T-helper 1 cell treated with Interleukin-12 subunit alpha and Interleukin-12 subunit beta and Interleukin-4 antibody, amounts not matched to agents 30 μg/mL and 1 μg/mL, for 36 hours (primary cell): Measurements from ENCODE around the gene OSBP.
"Not testable (repeated sequence)": the region's sequence is repeated elsewhere in the genome, so short reads cannot be mapped to it uniquely, and the experiment has no call there.

Experiments used
- H3K27ac Mint-ChIP-seq: one replicate; pipeline ENCODE4 v1.8.0; 2021; ENCODE audit warnings: mild to moderate bottlenecking, mixed read lengths
- H3K27me3 Mint-ChIP-seq: one replicate; pipeline ENCODE4 v1.8.0; 2021; ENCODE audit warnings: low read depth, mixed read lengths
- H3K36me3 Mint-ChIP-seq: one replicate; pipeline ENCODE4 v1.8.0; 2021; ENCODE audit warnings: low read depth, mixed read lengths
- H3K4me1 Mint-ChIP-seq: one replicate; pipeline ENCODE4 v1.8.0; 2021; ENCODE audit warnings: low read depth, mixed read lengths
- H3K4me3 Mint-ChIP-seq: one replicate; pipeline ENCODE4 v1.8.0; 2021; ENCODE audit warnings: mild to moderate bottlenecking, moderate library complexity, mixed read lengths
- H3K9me3 Mint-ChIP-seq: one replicate; pipeline ENCODE4 v1.8.0; 2021; ENCODE audit warnings: mixed read lengths

Gene OSBP

DNA sequence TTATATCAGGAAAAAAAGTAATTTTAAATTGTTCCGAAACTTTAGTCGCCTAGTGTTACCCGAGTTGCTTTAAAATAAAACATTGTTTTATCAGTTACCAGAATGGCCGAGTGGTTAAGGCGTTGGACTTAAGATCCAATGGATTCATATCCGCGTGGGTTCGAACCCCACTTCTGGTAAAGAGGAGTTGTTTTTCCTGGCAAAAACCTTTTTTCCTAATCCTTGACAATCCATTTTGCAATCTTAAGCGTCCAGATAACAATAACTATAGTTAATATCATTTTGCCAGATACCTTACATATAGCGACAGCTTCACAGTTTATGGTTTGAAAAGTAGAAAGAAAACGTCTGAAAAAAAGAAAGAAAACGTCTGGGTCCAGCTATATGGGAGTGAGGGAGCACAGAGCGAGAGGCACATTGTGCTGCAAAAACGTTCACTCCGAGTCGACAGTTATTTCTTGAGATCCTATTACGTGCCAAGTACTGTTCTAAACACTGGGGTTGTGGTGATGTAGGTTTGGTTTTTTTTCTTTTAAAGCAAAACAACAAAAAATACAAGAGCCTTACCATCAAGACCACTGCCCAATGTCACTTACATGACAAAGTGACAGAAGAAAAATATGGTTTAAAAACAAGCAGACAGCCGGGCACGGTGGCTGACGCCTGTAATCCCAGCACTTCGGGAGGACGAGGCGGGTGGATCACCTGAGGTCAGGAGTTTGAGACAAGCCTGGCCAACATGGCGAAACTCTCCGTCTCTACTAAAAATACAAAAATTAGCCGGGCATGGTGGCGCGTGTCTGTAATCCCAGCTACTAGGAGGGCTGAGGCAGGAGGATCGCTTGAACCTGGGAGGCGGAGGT lies 63.7 kb downstream of the OSBP start:
- Mint-ChIP-seq H3K27ac (no peak overlapping the region), H3K9me3 (no peaks in the 10 kb centered on the region), H3K4me3 (peak overlapping the region; percentile 83), H3K27me3 (peaks cover 31% of the 10 kb centered on the region), H3K36me3 (peaks cover 4% of the 10 kb centered on the region), H3K4me1 (peaks cover 34% of the 10 kb centered on the region)

GRCh38 chr11:59550842-59551658 lies 64.5 kb downstream of the OSBP start:
- Mint-ChIP-seq H3K36me3 (peaks cover 4% of the 10 kb centered on the region), H3K27ac (peak overlapping the region; percentile 94), H3K4me1 (peaks cover 29% of the 10 kb centered on the region), H3K27me3 (peaks cover 27% of the 10 kb centered on the region), H3K4me3 (peak overlapping the region; percentile 83), H3K9me3 (no peaks in the 10 kb centered on the region)

- peaks cover 20% of the 10 kb centered on the region for H3K27me3 Mint-ChIP-seq
- peaks cover 4% of the 10 kb centered on the region for H3K36me3 Mint-ChIP-seq
- peak overlapping the region; percentile 83 for H3K4me3 Mint-ChIP-seq
- no peaks in the 10 kb centered on the region for H3K9me3 Mint-ChIP-seq
- peaks cover 22% of the 10 kb centered on the region for H3K4me1 Mint-ChIP-seq
- H3K27ac Mint-ChIP-seq: peak overlapping the region; percentile 94
Measured at GRCh38 chr11:59550368-59550841, 65.2 kb downstream of the OSBP start.

DNA sequence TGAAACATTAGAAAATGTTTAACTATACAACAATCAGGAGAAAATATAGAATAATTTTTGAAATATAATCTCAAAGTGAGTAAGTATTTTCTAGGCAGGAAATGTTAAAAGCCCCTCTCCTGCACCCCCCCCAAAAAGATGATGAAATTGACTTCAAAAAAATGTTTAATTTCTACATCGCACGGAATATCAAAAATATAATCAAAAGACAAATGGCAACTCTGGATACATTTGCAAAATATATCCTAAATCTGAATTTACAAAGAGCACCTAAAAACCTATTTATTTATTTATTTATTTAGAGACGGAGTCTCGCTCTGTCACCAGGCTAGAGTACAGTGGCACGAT lies 67.3 kb downstream of the OSBP start:
- Mint-ChIP-seq H3K4me3 (no peak overlapping the region), H3K9me3 (no peaks in the 10 kb centered on the region)

DNA sequence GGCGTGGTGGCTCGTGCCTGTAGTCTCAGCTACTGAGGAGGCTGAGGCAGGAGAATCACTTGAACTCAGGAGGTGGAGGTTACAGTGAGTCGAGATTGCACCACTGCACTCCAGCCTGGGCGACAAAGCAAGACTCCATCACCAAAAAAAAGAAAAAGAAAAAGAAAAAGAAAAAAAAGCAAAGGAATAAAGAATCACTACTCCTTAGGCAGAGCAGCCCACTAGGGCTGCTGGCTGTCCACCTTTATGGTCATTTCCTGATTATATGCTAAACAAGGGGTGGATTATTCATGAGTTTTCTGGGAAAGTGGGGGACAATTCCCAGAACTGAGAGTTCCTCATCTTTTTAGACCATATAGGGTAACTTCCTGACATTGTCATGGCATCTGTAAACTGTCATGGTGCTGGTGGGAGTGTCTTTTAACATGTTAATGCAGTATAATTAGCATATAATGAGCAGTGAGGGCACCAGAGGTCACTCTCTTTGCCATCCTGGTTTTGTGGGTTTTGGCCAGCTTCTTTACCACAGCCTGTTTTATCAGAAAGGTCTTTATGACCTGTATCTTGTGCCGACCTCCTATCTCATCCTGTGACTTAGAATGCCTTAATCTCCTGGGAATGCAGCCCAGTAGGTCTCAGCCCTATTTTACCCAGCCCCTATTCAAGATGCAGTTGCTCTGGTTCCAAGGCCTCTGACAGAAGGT lies 67.8 kb downstream of the OSBP start:
- H3K27ac Mint-ChIP-seq, H3K4me3 Mint-ChIP-seq, H3K9me3 Mint-ChIP-seq, H3K36me3 Mint-ChIP-seq: not testable (repeated sequence)
- Mint-ChIP-seq H3K4me1 (peaks cover 20% of the 10 kb centered on the region), H3K27me3 (peaks cover 16% of the 10 kb centered on the region)

More for the DNA sequence above, 67.3 kb downstream of the OSBP start:
- Mint-ChIP-seq H3K27ac (no peak overlapping the region), H3K36me3 (peaks cover 4% of the 10 kb centered on the region), H3K27me3 (peaks cover 18% of the 10 kb centered on the region), H3K4me1 (peaks cover 21% of the 10 kb centered on the region)

DNA sequence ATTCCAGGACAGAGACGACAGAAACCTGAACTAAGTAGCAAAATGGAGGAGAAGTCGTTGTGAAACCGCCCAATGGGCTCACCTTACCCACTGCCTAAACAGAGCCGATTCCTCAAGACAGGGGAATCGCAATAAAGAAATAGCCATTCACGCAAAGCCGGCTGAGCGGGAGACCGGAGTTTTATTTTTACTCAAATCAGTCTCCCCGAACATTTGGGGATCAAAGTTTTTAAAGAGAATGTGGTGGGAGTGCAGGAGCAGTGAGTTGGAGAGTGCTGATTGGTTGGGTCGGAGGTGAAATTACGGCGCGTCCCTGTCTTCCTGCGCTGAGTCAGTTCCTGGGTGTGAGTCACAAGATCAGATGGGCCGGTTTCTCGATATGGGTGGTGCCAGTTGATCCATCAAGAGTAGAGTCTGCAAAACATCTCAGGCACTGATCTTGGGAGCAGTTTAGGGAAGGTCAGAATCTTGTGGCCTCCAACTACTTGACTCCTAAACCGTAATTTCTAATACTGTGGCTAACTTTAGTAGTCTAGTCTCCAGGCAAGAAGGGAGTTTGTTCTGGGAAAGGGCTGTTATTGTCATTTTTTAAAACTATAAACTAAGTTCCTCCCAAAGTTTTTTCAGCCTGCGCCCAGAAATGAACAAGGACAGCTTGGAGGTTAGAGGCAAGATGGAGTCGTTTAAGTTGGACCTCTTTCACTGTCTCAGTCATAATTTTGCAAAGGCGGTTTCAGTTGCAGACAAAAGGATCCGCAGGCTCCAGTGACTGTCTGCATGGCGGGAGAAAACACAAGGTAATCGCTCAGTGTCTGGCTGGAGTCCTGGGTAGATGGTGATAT lies 70.2 kb downstream of the OSBP start:
- Mint-ChIP-seq H3K4me3 (no peak overlapping the region), H3K9me3 (no peaks in the 10 kb centered on the region), H3K27ac (no peak overlapping the region), H3K4me1 (peaks cover 7% of the 10 kb centered on the region), H3K27me3 (peaks cover 6% of the 10 kb centered on the region), H3K36me3 (no peaks in the 10 kb centered on the region)

GRCh38 chr11:59544869-59545178 lies 70.8 kb downstream of the OSBP start:
- Mint-ChIP-seq H3K9me3 (no peaks in the 10 kb centered on the region), H3K36me3 (no peaks in the 10 kb centered on the region), H3K27me3 (peaks cover 6% of the 10 kb centered on the region), H3K27ac (no peak overlapping the region), H3K4me3 (no peak overlapping the region), H3K4me1 (peaks cover 7% of the 10 kb centered on the region)

DNA sequence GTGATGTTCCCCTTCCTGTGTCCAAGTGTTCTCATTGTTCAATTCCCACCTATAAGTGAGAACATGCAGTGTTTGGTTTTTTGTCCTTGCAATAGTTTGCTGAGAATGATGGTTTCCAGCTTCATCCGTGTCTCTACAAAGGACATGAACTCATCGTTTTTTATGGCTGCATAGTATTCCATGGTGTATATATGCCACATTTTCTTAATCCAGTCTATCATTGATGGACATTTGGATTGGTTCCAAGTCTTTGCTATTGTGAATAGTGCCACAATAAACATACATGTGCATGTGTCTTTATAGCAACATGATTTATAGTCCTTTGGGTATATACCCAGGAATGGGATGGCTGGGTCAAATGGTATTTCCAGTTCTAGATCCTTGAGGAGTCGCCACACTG lies 71.9 kb downstream of the OSBP start:
- H3K36me3 Mint-ChIP-seq, H3K9me3 Mint-ChIP-seq, H3K27me3 Mint-ChIP-seq, H3K27ac Mint-ChIP-seq, H3K4me1 Mint-ChIP-seq, H3K4me3 Mint-ChIP-seq: not testable (repeated sequence)

DNA sequence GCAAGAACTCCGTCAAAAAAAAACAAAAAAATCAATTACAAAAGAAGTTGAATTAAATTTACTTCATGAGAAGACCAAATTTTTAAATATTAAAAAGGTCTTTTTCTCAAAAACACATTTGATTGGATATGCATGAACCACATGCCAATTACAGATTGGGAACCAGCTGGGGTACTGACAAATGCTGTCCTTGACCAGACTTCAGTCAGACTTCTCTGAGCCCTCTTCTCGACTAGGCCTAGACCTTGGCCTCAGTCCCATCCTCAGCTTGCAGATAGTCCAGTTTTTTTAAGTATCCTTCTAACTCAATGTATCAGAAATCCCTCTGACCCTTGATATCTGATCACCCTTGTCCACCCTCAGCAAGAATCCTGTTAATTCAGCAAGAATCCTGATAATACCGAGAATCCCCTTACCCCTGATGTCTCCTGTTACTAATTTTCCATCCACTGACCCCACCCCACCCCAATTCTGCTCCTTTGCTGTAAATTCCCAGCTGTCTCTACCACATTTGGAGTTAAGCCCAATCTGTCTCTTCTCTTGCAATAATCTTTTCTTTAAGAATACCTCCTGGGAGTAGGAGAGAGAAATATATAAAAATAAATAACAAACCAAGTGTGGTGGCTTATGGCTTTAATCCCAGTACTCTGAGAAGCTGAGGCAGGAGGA lies 73.3 kb downstream of the OSBP start:
- Mint-ChIP-seq H3K36me3 (no peaks in the 10 kb centered on the region), H3K27ac (no peak overlapping the region), H3K4me3 (no peak overlapping the region), H3K27me3 (peaks cover 6% of the 10 kb centered on the region), H3K4me1 (peaks cover 6% of the 10 kb centered on the region), H3K9me3 (no peaks in the 10 kb centered on the region)

- Mint-ChIP-seq H3K27me3 (no peaks in the 10 kb centered on the region), H3K9me3 (no peaks in the 10 kb centered on the region), H3K27ac (no peak overlapping the region), H3K36me3 (no peaks in the 10 kb centered on the region), H3K4me3 (no peak overlapping the region), H3K4me1 (peaks cover 10% of the 10 kb centered on the region)
Measured at GRCh38 chr11:59534676-59535075, 80.9 kb downstream of the OSBP start.

DNA sequence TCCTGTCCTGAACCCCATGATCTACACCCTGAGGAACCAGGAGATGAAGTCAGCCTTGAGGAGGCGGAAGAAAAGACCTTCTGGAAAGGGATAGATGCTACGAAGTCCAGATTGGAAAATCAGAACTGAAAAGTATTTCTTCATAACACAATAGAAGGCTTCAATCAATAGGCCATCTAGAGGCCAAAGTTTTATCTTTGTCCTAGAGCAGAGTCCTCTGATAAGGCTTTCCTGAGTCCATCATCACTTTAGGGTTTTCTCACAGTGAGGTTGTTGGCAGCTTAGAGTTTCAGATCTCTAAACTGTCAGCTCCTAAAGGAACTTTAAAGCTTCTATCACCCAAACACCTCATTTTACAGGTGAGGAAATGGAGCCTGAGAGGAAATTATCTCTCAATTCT lies 83.0 kb downstream of the OSBP start:
- Mint-ChIP-seq H3K9me3 (no peaks in the 10 kb centered on the region), H3K36me3 (no peaks in the 10 kb centered on the region), H3K4me3 (no peak overlapping the region), H3K27ac (no peak overlapping the region), H3K27me3 (peaks cover 9% of the 10 kb centered on the region), H3K4me1 (peaks cover 7% of the 10 kb centered on the region)

GRCh38 chr11:59528711-59529110 lies 86.9 kb downstream of the OSBP start:
- H3K27ac Mint-ChIP-seq: no peak overlapping the region
- H3K27me3 Mint-ChIP-seq: peaks cover 19% of the 10 kb centered on the region
- H3K4me1 Mint-ChIP-seq: no peaks in the 10 kb centered on the region
- H3K9me3 Mint-ChIP-seq: no peaks in the 10 kb centered on the region
- no peak overlapping the region for H3K4me3 Mint-ChIP-seq
- H3K36me3 Mint-ChIP-seq: no peaks in the 10 kb centered on the region
